Lung microvascular endothelial cell (primary cell): ENCODE measurements around the gene GUK1. TPM values are rescaled to one million over a fixed set of nuclear protein-coding genes. Genes with fewer than 3 reads are reported as not detected.

ENCODE experiments used
- DNase-seq, 2 donors: peaks; one replicate each; pipeline versions ENCODE4 v3.0.0 to v3.0.0-alpha.2; 2010; ENCODE audit warnings: low read depth in 2 of 2
- total RNA-seq: library from RNA; depleted of rRNA; stranded (reverse); fragments of >200 nt; gene quantifications from 2 replicates; pipeline ENCODE4 v1.2.1, GENCODE V29; 2014

The GUK1 gene
- total RNA-seq, 1 donor from 2014 or later, result 952 TPM

DNA sequence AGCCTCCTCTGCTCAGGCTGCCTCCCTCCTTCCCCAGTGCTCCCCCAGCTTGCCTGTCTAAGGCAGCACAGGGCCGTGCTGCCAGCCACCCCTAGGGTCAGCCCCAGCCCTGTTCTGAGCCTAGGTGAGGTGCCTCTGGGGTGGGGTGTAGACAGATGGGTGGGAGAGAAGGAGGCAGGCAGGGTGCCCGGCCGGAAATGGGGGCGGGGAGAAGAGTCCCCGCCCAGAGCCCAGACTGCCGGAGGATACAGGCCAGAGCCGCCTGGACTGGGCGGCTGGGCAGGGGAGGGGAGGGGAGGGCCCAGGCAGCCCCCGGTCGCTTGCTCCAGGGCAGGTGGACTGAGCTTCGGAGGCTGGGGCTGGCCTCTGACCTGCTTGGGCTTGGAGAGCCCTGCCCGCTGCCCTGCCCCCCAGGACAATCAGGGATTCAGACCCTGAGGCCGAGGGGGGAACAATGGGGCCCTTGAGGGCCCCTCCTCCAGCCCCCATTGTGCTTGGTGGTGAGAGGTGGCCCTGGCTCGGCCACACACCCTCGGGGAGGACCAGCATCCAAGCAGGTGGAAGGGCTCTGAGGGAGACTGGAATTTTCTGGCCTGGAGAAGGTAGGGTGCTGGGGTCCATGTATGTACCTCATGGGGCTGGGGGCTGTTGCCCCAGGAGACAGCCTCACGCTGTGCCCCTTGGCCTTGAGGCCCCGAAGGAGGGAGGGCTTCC, 9.5 kb downstream of the GUK1 start, which contains the start of gene GJC2:
TSS of gene GJC2 (plus strand) at position 525 of the 714 bp plus-strand sequence. CDS start 7,829 bp downstream, outside the sequence.
- no peak for DNase-seq

DNA sequence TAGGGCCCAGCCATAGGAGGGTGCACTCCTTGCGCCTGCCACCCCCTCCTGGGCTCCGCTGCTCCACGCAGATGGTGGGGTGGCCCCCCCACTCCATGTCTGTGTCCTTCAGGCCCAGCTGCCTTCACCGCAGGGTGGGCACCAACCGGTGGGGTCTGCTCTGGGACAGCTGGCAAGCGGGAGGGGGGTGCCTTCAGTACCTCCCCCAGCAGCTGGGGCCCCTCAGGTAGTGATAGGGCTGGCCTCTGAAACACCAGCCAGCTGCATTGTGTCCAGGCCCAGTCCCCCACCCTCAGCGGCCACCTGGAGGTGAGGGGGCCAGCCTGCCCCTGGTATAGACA, 10.0 kb downstream of the GUK1 start:
- DNase-seq, result no peak

DNA sequence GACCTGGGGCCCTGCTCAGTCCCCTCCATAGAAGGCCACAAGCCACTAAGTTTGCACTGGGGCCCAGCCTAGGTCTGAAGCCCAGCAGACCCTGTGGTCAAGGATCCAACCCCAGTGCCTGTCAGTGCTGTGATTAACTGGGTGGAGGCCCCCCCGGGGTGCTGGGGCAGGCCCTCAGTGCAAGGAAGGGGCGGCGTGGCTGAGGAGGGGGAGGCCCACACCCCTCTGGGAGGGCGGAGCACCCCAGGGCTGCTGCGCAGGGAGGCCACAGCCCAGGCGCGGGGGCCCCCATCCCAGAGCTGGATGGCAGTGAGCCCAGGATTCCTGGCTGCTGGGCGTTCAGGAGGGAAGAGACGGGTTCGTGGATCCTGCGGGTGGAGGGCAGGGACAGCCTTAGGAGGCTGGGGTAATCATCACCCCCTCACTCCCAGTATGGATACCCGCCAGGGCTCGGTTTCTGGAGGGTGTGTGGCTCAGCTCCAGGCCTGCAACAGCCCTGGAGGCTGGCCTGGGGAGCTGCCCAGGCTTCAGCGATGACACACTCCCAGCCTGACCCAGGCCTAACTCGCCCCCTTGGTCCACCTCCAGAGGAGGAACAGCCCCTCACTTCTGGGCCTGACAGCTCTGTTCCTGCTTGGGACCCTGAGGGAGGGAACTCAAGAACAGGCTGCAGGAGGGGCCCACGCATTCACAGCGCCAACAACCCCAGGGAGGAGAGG, 10.5 kb downstream of the GUK1 start:
- DNase-seq, result no peak

DNA sequence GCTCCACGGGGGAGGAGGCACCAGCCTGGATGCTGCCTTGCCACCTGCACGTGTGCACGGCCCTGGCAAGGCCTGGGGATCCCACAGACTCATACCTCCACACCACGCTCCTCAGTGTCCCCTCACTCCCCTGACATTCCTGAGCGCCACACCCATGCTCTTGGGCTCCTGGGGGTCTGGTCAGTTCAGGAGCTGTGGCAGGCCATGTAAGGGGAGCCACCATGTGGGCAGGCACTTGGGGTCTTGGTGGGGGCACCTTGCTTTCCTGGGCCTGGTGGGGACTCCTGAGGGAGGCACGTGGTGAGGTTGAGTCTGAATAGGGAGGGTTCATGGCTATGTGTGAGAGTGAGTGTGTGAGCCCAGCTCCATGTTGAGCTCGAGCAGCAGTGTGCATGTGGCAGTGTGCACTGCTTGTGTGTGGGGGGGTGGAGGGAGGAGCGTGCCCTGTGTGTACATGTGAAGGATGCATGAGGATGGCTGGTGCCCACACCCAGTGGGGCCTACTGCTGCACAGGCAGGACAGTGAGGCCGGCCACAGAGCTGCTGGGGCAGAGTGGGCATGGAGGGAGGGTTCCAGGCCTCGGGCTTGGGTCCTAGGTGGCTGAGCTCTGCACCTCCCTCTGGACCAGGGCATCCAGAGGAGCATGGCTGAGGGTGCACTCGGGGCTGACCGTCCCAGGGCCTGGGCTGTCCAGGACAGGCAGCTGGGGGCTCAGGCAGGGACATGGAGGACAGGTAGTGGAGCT, 11.3 kb downstream of the GUK1 start:
- DNase-seq, result no peak

DNA sequence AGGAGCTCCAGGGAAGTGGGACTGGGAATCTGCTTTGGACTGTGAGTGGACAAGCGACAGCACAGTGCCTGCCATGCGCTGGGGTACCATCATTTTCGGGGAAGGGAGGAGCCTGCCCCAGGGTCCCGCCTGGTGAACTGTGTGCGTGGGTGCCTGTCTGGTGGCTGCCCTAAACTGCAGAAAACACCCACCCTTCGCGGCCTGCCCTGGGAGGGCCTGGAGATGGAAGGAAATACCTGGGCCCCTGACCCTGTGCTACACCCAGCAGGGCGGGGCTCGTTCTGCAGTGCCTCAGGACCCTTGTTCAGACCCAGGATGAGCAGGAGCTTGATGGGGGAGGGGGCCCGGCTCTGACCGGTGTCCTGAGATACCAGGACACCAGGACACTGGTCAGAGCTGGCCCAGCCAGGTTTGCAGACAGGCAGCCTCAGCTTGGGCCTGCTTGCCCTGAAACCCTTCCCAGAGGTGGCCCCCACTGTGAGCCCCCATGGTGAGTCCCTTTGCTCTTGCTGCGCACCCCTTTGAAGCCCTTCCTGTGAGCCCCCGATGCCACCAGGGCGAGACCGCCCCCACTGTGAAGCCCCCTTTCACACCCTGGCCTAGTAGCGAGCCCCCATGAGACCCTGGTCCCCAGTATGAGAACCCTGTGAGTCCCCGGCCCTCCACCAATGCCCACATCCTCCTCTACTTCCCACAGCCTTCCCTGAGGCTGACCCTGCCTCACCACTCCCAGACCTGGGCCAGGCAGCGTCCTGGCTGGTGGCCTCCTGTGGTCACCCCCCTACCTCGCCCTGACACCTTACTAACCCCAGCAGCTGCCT, 12.2 kb downstream of the GUK1 start:
- no peak for DNase-seq

DNA sequence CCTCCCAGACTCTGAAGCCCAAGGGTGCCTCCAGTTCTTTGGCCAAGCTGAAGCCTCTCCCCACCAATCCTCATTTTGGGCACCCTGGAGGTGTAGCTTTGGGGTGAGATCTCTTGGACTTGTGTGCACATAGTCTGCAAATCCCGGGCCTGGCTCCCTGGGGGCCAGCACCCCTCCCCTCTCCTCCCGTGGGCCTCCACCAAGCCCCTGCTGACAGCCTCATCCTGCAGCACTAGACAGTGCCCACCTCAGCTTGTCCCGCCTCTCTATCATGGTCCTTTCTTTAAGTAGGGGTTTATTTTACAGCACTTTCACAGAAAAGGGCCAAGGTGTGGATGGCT, 12.8 kb downstream of the GUK1 start:
- no peak for DNase-seq

DNA sequence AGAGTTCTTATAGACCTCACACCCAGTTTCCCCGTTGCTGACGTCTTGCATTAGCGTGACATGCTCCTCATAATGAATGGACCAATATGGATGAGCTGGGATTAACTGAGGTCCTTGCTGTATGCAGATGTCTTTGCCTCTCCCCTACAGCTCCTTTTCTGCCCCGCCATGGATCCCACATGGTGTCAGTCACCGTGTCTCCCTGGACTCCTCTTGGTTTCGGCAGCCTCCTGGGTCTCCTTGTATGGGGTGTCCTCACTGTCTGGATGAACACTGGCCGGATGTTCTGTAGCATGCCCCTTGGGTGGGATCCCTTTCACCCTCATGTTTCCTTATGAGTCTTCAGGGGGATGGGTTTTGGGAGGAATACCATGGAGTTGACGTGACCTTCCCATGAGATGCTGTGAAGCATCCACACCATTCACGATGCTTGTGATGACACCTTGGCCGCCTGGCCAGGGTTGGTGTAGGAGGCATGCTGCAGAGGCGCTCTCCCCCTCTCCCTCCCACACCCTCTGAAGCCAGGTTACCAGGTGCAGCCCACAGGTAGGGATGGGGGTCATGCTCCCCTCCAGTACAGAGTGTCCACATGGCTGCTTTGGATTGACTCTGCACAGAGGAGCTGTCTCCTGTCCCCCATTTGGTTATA, 14.1 kb downstream of the GUK1 start:
- DNase-seq, result no peak

DNA sequence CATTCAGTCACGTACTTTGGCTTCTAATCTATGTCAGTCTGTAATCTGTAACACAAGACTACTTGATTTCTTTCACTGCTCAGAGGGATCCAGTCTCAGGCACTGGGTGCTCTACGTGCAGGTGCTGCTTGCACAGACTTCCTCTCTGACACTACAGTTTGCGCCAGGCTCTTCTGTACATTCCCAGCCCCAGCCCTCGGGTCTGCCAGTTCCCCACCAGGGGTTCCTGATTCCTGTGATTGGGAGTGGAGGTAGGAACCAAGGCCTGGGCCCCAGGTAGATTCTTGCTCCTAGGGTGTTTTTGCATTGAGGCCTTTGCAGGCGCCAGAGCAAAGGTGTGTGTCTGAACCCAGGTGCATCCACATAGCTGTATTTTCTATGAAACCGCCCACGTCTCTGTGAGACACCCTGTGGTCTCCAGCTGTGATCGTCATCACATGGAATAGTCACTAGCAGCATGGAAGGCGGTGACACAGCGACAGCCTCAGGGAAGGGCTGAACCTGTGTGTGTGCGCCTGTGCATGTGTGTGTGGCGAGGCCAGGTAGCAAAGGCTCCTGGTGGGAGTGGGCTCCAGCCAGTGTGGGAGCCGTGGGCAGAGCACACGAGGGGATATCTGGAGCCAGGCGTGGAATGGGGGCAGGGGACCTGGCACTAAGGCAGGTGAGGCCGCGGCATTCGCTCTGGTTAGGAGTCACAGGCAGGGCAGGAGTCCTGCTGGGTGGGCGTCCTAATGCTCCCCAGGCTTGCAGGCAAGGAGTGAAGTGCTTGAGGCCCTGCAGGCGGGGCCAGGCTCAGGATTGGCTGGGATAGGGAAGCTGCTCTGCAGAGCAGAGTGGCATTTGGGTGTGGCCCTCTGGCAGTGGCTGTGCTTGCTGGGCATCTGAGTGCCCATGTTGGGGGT, 14.8 kb downstream of the GUK1 start:
- no peak for DNase-seq

DNA sequence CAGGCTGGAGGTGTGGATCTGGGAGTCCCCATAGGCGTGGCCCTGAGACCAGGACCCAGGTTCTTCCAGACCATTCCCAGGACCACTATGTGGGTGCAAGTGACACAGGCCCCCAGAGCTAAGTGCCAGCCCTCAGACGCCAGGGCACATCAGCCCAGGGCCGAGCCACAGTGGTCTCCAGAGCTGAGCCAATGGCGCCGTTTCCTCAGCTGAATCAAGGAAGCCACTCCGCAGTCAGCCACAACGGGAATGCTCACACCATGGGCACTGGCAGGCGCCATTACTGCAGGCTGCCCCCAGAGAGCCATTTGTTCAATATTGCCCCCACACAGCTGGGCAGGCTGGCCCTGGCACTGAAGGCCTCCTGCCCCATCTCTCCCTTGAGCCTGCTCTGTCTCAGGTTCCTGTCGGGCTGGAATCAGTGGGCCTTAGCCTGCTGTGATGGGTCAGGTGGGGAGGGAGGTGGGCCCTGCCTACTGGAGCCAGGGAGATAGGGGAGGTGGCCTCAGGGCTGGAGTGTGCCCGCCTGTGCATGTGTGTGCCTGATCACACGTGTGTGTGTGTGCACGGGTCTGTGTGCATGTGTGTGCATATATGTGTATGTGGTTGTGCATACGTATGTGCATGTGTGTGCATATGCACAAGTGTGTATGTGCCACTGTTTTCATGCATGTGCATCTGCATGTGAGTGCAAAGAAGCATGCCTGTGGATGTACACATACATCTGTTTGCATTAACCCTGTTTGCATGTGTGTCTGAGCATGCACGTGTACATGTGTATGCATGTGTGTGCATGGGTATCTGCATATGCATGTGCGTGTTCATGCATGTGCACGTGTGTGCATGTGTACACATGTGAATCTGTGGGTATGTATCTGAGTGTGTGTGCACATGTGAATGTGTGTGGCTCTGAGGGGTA, 15.8 kb downstream of the GUK1 start:
- DNase-seq, result no peak

DNA sequence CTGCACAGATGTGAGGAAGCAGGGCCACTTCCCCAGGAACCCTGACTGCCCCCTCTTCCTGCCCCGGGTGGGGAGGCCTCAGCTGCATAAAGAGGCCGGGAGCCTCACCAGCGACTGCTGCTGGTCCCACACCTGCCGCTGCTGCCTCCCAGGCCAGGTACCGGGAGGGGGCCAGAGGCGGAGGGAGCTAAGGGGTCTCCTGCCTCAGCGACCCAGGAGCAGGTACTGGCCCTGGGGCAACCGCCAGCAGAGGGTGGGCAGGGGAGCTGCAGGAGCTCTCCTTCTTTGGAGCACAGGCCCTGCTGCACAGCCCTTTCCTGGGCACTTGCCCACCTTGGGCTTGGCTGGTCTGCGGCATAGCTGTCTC, 16.4 kb downstream of the GUK1 start:
- no peak for DNase-seq

DNA sequence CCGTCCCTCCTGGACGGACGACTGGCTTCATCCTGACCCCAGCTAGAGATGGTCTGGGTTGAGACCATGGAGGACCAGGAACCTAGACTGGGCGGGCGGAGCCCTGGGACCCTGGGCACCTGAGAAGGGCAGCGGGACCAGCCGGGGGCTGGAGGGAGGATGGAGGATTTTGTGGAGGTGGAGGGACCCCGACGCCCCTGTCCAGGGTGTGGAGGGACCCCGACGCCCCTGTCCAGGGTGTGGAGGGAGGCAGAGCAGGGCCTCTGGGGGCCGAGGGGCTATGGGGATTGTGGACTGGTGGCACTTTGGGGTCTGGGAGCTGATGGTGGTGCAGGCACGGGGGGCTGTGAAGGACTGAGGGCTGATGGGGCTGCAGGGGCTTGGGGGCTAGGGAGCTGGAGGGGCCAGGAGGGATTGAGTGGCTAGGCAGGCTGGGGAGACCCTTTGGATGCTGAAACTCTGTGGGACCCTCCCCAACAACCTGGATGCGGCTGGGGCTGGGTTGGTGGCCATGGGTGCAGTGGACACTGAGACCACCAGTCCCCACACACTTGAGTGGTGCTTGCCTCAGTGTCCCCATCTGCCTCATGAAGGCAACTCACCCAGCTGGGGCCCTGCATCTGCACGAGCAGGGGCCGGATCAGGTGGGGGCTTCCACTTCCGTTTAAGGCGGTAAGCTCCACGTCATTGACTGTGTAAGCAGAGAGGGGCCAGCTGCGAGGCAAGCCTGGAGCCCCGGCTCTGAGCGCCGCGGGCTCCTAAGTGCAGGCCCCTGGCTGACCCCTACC, 17.1 kb downstream of the GUK1 start:
- DNase-seq, result no peak

DNA sequence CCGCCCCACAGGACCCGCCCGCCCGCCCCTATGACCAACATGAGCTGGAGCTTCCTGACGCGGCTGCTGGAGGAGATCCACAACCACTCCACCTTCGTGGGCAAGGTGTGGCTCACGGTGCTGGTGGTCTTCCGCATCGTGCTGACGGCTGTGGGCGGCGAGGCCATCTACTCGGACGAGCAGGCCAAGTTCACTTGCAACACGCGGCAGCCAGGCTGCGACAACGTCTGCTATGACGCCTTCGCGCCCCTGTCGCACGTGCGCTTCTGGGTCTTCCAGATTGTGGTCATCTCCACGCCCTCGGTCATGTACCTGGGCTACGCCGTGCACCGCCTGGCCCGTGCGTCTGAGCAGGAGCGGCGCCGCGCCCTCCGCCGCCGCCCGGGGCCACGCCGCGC, 17.6 kb downstream of the GUK1 start:
- DNase-seq, result no peak

DNA sequence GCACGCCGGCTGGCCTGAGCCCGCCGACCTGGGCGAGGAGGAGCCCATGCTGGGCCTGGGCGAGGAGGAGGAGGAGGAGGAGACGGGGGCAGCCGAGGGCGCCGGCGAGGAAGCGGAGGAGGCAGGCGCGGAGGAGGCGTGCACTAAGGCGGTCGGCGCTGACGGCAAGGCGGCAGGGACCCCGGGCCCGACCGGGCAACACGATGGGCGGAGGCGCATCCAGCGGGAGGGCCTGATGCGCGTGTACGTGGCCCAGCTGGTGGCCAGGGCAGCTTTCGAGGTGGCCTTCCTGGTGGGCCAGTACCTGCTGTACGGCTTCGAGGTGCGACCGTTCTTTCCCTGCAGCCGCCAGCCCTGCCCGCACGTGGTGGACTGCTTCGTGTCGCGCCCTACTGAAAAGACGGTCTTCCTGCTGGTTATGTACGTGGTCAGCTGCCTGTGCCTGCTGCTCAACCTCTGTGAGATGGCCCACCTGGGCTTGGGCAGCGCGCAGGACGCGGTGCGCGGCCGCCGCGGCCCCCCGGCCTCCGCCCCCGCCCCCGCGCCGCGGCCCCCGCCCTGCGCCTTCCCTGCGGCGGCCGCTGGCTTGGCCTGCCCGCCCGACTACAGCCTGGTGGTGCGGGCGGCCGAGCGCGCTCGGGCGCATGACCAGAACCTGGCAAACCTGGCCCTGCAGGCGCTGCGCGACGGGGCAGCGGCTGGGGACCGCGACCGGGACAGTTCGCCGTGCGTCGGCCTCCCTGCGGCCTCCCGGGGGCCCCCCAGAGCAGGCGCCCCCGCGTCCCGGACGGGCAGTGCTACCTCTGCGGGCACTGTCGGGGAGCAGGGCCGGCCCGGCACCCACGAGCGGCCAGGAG, 18.3 kb downstream of the GUK1 start:
- no peak for DNase-seq

DNA sequence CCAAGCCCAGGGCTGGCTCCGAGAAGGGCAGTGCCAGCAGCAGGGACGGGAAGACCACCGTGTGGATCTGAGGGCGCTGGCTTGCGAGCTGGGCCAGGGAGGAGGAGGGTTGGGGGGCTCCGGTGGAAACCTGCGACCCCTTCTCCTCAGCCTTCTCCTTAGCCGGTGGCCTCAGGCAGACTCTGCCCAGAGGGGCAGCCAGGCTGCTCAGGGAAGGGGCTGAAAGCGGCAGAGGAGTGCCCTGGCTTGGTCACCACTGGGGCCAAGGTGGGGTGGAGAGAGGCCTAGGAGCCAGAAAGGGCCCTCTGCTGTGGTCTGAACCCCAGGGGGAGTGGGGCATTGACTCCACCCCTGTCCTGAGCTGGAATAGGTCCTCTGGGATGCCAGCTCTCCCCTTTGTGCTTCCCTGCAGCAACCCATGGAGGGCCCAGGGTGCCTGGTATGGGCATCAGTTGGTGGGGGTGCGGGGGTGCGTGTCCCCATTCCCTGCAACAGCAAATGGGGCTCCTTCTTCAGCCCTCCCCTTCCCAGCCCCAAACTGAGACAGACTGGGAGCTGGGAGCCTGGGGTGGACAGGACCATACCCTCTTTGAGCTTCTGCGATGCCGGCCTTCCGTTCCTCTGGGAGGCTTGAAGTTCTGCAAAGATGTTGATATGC, 19.1 kb downstream of the GUK1 start:
- no peak for DNase-seq

DNA sequence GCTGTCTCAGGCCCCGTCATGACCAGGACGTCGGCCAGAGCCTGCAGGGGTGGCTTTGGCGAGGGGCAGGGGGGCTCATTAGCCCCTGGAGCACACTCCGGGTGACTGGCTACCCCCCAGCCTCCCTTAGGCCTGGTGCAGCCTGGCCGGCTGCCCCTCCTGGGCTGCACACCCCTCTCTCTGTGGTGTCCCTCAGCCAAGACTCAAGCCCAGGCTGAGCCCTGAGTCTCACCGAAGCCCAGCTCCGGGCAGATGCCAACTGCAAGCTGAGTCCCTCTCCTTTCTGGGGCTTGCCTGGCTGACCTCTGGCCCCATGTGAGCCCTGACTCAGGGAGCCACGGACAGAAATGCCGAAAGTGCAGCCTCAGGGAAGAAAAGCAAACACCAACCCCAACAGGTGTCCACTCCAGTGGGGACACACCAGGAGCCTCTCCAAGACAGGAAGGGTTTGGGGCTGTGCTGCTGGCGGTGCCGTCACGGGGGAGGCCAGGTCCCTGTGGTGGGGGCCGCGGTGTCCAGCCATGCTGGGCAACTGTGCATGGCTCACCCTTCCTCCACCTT, 20.2 kb downstream of the GUK1 start:
- DNase-seq, result no peak

DNA sequence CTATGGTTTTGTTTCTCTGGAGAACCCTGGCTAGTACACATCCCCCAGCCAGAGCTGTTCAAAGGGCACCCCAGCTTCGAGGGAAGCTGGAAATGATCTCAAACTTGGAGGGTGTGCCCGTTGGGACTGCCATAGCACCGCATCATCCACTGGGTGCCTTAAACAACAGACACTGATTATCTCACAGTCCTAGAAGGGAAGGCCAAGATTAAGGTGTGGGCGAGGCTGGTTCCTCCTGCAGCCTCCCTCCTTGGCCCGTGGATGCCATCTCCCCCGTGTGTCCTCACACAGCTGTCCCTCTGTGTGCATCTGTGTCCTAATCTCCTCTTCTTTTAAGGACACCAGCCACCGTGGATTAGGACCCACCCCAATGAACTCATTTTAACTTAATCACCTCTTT, 21.3 kb downstream of the GUK1 start:
- no peak for DNase-seq

DNA sequence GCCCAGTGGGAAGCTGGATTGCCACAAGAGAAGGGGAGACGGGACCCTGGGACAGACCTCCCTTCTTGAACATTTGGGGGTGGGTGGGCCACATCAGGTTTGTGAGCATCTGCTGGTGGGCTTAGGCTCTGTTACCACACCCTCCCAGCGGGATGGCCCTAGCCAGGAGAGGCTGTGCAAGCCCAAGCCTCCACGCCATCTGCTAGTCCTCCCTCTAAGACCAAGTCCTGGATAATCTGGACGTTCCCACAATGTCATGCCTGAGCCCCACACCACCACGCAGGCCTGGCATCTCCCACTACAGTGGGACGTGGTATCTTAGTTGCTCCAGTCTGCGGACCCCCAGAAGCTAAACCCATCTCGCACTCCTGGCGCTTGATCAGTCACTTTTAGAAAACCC, 21.8 kb downstream of the GUK1 start:
- no peak for DNase-seq
